MM.1S (cell line): ENCODE data around the gene CHCHD6.

Experiments
- DNase-seq: peaks from one replicate; pipeline ENCODE4 v3.0.0-alpha.2; 2015
- H2AFZ ChIP-seq: fragments of 300-600 bp; sonication (generic); 2 replicates; pipeline ENCODE4 v1.6.0; 2016; ENCODE audit warnings: antibody characterized with exemption, low read length
- H3F3A ChIP-seq: fragments of 300-600 bp; sonication (generic); 2 replicates; pipeline ENCODE4 v1.6.1; 2016; ENCODE audit warnings: mild to moderate bottlenecking, antibody characterized with exemption, low read length, moderate library complexity, mixed read lengths; ENCODE audit not compliant: insufficient read depth
- H3K27ac ChIP-seq: fragments of 300-600 bp; sonication (generic); 2 replicates; pipeline ENCODE4 v1.5.1; 2016; ENCODE audit warnings: mild to moderate bottlenecking, low read length
- H3K27me3 ChIP-seq: fragments of 300-600 bp; sonication (generic); replicated peaks from 2 replicates; pipeline ENCODE4 v1.6.0; 2016; ENCODE audit warnings: low read length; ENCODE audit not compliant: insufficient read depth
- H3K36me3 ChIP-seq: fragments of 300-600 bp; sonication (generic); replicated peaks from 2 replicates; pipeline ENCODE4 v1.6.1; 2016; ENCODE audit warnings: mild to moderate bottlenecking, low read length, mixed read lengths; ENCODE audit not compliant: insufficient read depth
- H3K4me1 ChIP-seq: fragments of 300-600 bp; sonication (generic); 2 replicates; pipeline ENCODE4 v1.6.1; 2016; ENCODE audit warnings: low read length, mixed read lengths
- H3K4me2 ChIP-seq: fragments of 300-600 bp; sonication (generic); 2 replicates; pipeline ENCODE4 v1.6.0; 2016; ENCODE audit warnings: low read depth, low read length
- H3K4me3 ChIP-seq: fragments of 300-600 bp; sonication (generic); 2 replicates; pipeline ENCODE4 v1.5.1; 2016; ENCODE audit warnings: low read length, mixed read lengths
- H3K79me2 ChIP-seq: fragments of 300-600 bp; sonication (generic); 2 replicates; pipeline ENCODE4 v1.6.1; 2016; ENCODE audit warnings: mixed run types, low read length, mixed read lengths
- H3K9ac ChIP-seq: fragments of 300-600 bp; sonication (generic); 2 replicates; pipeline ENCODE4 v1.6.1; 2016; ENCODE audit warnings: low read length, mixed read lengths
- H3K9me2 ChIP-seq: fragments of 300-600 bp; sonication (generic); replicated peaks from 2 replicates; pipeline ENCODE4 v1.6.1; 2016; ENCODE audit warnings: mild to moderate bottlenecking, low read length, mixed read lengths; ENCODE audit not compliant: insufficient read depth
- H3K9me3 ChIP-seq: fragments of 300-600 bp; sonication (generic); replicated peaks from 2 replicates; pipeline ENCODE4 v1.6.1; 2016; ENCODE audit warnings: mild to moderate bottlenecking, low read length, mixed read lengths; ENCODE audit not compliant: insufficient read depth
- H4K20me1 ChIP-seq: fragments of 300-600 bp; sonication (generic); 2 replicates; pipeline ENCODE4 v1.6.1; 2016; ENCODE audit warnings: mild to moderate bottlenecking, low read length, moderate library complexity, mixed read lengths; ENCODE audit not compliant: insufficient read depth
- CTCF ChIP-seq: fragments of 300-600 bp; sonication (generic); IDR thresholded peaks from 2 replicates; pipeline ENCODE4 v1.5.1; 2016; ENCODE audit warnings: antibody characterized with exemption, low read length, mixed read lengths
- EZH2 ChIP-seq: fragments of 300-600 bp; sonication (generic); optimal IDR thresholded peaks from 2 replicates; pipeline ENCODE3; 2017; ENCODE audit warnings: low read depth, mild to moderate bottlenecking, antibody characterized with exemption, low read length, mixed read lengths
- EZH2phosphoT487 ChIP-seq: fragments of 300-600 bp; sonication (generic); IDR thresholded peaks from 2 replicates; pipeline ENCODE4 v1.6.1; 2018; ENCODE audit warnings: antibody characterized with exemption, low read length

CHCHD6 gene

GRCh38 chr3:126817781-126818180 lies 113.7 kb downstream of the CHCHD6 start:
- no peak for TF ChIP-seq CTCF
- Histone ChIP-seq H3K27me3 (no peaks in the 10 kb centered on the region), H3K9me3 (no peaks in the 10 kb centered on the region), H3K4me2 (peak overlapping the region; percentile 42), H3K9ac (no peak overlapping the region; the same call in 1 of the 2 replicates), H3F3A (no peaks in the 10 kb centered on the region; the same call in 1 of the 2 replicates), H3K9me2 (no peaks in the 10 kb centered on the region), H3K4me1 (peaks cover 14% of the 10 kb centered on the region), H4K20me1 (no peaks in the 10 kb centered on the region), H3K79me2 (no peaks in the 10 kb centered on the region), H3K36me3 (no peaks in the 10 kb centered on the region), H3K27ac (peak overlapping the region; percentile 46; the same call in 1 of the 2 replicates), H3K4me3 (no peak overlapping the region), H2AFZ (peak overlapping the region; percentile 56)
- DNase-seq: no peak

- Histone ChIP-seq H3K4me2 (no peak overlapping the region), H3K9me3 (no peaks in the 10 kb centered on the region), H3K9me2 (no peaks in the 10 kb centered on the region), H3K79me2 (no peaks in the 10 kb centered on the region), H3K27me3 (no peaks in the 10 kb centered on the region), H4K20me1 (no peaks in the 10 kb centered on the region), H3K36me3 (no peaks in the 10 kb centered on the region), H3F3A (no peaks in the 10 kb centered on the region; the same call in 1 of the 2 replicates), H3K9ac (no peak overlapping the region), H3K4me3 (no peak overlapping the region), H2AFZ (no peak overlapping the region), H3K4me1 (peaks cover 14% of the 10 kb centered on the region), H3K27ac (no peak overlapping the region)
- no peak for TF ChIP-seq EZH2phosphoT487
- no peak for TF ChIP-seq EZH2
- TF ChIP-seq CTCF: no peak
- no peak for DNase-seq
Observed at GRCh38 chr3:126818400-126819095, 114.5 kb downstream of the CHCHD6 start.

GRCh38 chr3:126826693-126827092 lies 122.7 kb downstream of the CHCHD6 start:
- no peaks in the 10 kb centered on the region for H3K79me2 ChIP-seq
- no peak overlapping the region for H3K4me3 ChIP-seq
- H3K9ac ChIP-seq: no peak overlapping the region
- H3F3A ChIP-seq: no peaks in the 10 kb centered on the region
- no peaks in the 10 kb centered on the region for H3K36me3 ChIP-seq
- H3K9me2 ChIP-seq: no peaks in the 10 kb centered on the region
- no peak overlapping the region for H3K27ac ChIP-seq
- no peaks in the 10 kb centered on the region for H4K20me1 ChIP-seq
- TF ChIP-seq EZH2phosphoT487: no peak
- TF ChIP-seq EZH2: no peak
- TF ChIP-seq CTCF: no peak
- no peaks in the 10 kb centered on the region for H3K27me3 ChIP-seq
- peaks cover 8% of the 10 kb centered on the region for H3K4me1 ChIP-seq
- no peak overlapping the region for H2AFZ ChIP-seq
- no peak for DNase-seq
- no peaks in the 10 kb centered on the region for H3K9me3 ChIP-seq
- no peak overlapping the region for H3K4me2 ChIP-seq
